Astrocyte (in vitro differentiated cells and primary cell): ENCODE results near the gene OR5L2. TPM values are rescaled to one million over a fixed set of nuclear protein-coding genes. Genes with fewer than 3 reads are reported as not detected.
"Not testable (repeated sequence)": the region's sequence is repeated elsewhere in the genome, so short reads cannot be mapped to it uniquely, and the experiment has no call there.

Source experiments
- DNase-seq: peaks from one replicate; pipeline ENCODE4 v3.0.0-alpha.2; 2010; ENCODE audit warnings: low read depth
- FAIRE-seq: peaks from 2 replicates; lab custom pipeline; 2011; peaks lifted over from hg19 to GRCh38; lab: Jason Lieb, UNC
- H2AFZ ChIP-seq: 2 replicates; pipeline ENCODE4 v1.6.0; 2012; ENCODE audit warnings: low read depth, low read length, inconsistent platforms
- H3K27ac ChIP-seq: 2 replicates; pipeline ENCODE4 v1.5.1; 2011; ENCODE audit warnings: low read depth, low read length, inconsistent platforms
- H3K27me3 ChIP-seq: 2 replicates; pipeline ENCODE4 v1.6.0; 2011; ENCODE audit warnings: low read length, inconsistent platforms; ENCODE audit not compliant: insufficient read depth
- H3K36me3 ChIP-seq: 2 replicates; pipeline ENCODE4 v1.5.1; 2011; ENCODE audit warnings: low read length, inconsistent platforms; ENCODE audit not compliant: insufficient read depth
- H3K4me1 ChIP-seq: 2 replicates; pipeline ENCODE4 v1.5.1; 2011; ENCODE audit warnings: low read length, inconsistent platforms; ENCODE audit not compliant: insufficient read depth
- H3K4me2 ChIP-seq: 2 replicates; pipeline ENCODE4 v1.6.0; 2012; ENCODE audit warnings: low read length, inconsistent platforms
- H3K4me3 ChIP-seq: 2 replicates; pipeline ENCODE4 v1.5.1; 2011; ENCODE audit warnings: low read depth, mild to moderate bottlenecking, low read length, inconsistent platforms; ENCODE audit not compliant: insufficient read depth
- H3K79me2 ChIP-seq: 2 replicates; pipeline ENCODE4 v1.6.0; 2012; ENCODE audit warnings: mild to moderate bottlenecking, low read length, inconsistent platforms; ENCODE audit not compliant: insufficient read depth
- H3K9ac ChIP-seq: 2 replicates; pipeline ENCODE4 v1.6.0; 2012; ENCODE audit warnings: mild to moderate bottlenecking, low read length, inconsistent platforms
- H3K9me3 ChIP-seq: 2 replicates; pipeline ENCODE4 v1.5.1; 2012; ENCODE audit warnings: low read depth, mild to moderate bottlenecking, low read length, inconsistent platforms; ENCODE audit not compliant: insufficient read depth
- H4K20me1 ChIP-seq: 2 replicates; pipeline ENCODE4 v1.6.0; 2012; ENCODE audit warnings: low read length, inconsistent platforms; ENCODE audit not compliant: insufficient read depth
- H3K27ac Mint-ChIP-seq: one replicate; pipeline ENCODE4 v1.8.0; 2021; ENCODE audit warnings: mild to moderate bottlenecking, mixed read lengths; ENCODE audit not compliant: unreplicated experiment
- H3K27me3 Mint-ChIP-seq: one replicate; pipeline ENCODE4 v1.8.0; 2021; ENCODE audit warnings: low read depth, mixed read lengths; ENCODE audit not compliant: unreplicated experiment
- H3K36me3 Mint-ChIP-seq: one replicate; pipeline ENCODE4 v1.8.0; 2021; ENCODE audit warnings: low read depth, mixed read lengths; ENCODE audit not compliant: unreplicated experiment
- H3K4me1 Mint-ChIP-seq: one replicate; pipeline ENCODE4 v1.8.0; 2021; ENCODE audit warnings: low read depth, mixed read lengths; ENCODE audit not compliant: unreplicated experiment
- H3K4me3 Mint-ChIP-seq: one replicate; pipeline ENCODE4 v1.8.0; 2021; ENCODE audit warnings: mild to moderate bottlenecking, moderate library complexity, mixed read lengths; ENCODE audit not compliant: unreplicated experiment
- H3K9me3 Mint-ChIP-seq: one replicate; pipeline ENCODE4 v1.8.0; 2021; ENCODE audit warnings: mild to moderate bottlenecking, mixed read lengths; ENCODE audit not compliant: unreplicated experiment
- CTCF ChIP-seq: IDR thresholded peaks from 2 replicates; pipeline ENCODE4 v1.5.1; 2011; ENCODE audit warnings: low read depth, mild to moderate bottlenecking, inconsistent platforms, low read length, moderate library complexity; ENCODE audit not compliant: insufficient read depth
- EZH2 ChIP-seq: IDR thresholded peaks from 2 replicates; pipeline ENCODE4 v1.6.1; 2012; ENCODE audit warnings: mild to moderate bottlenecking, low read length, inconsistent platforms; ENCODE audit not compliant: insufficient read depth
- total RNA-seq: library from RNA; stranded (reverse); gene quantifications from 2 replicates; pipeline ENCODE4 v1.2.1, GENCODE V29; 2021

The OR5L2 gene
- total RNA-seq, 1 donor from 2014 or later: not detected

- Histone ChIP-seq H3K4me2 (no peak overlapping the region), H3K36me3 (no peaks in the 10 kb centered on the region), H3K4me1 (no peaks in the 10 kb centered on the region), H3K27ac (no peak overlapping the region), H3K9ac (no peak overlapping the region), H2AFZ (no peak overlapping the region), H3K9me3 (no peaks in the 10 kb centered on the region), H4K20me1 (no peaks in the 10 kb centered on the region), H3K79me2 (no peaks in the 10 kb centered on the region), H3K27me3 (no peaks in the 10 kb centered on the region), H3K4me3 (no peak overlapping the region)
- FAIRE-seq (no peak), DNase-seq (no peak)
- TF ChIP-seq CTCF (no peak), EZH2 (no peak)
- H3K4me3 Mint-ChIP-seq: no peak overlapping the region
- H3K27me3 Mint-ChIP-seq: no peaks in the 10 kb centered on the region
- no peaks in the 10 kb centered on the region for H3K36me3 Mint-ChIP-seq
- H3K4me1 Mint-ChIP-seq: no peaks in the 10 kb centered on the region
- H3K9me3 Mint-ChIP-seq: no peaks in the 10 kb centered on the region
- H3K27ac Mint-ChIP-seq: no peak overlapping the region
Measured at GRCh38 chr11:55849037-55849436, 22.0 kb downstream of the OR5L2 start.

- Mint-ChIP-seq H3K4me1 (no peaks in the 10 kb centered on the region), H3K9me3 (no peaks in the 10 kb centered on the region), H3K36me3 (no peaks in the 10 kb centered on the region), H3K27me3 (no peaks in the 10 kb centered on the region), H3K4me3 (no peak overlapping the region), H3K27ac (no peak overlapping the region)
- Histone ChIP-seq H3K27me3 (no peaks in the 10 kb centered on the region), H3K9me3 (no peaks in the 10 kb centered on the region), H3K27ac (no peak overlapping the region), H3K4me3 (no peak overlapping the region), H3K4me2 (no peak overlapping the region), H3K4me1 (no peaks in the 10 kb centered on the region), H3K36me3 (no peaks in the 10 kb centered on the region), H3K9ac (no peak overlapping the region), H4K20me1 (no peaks in the 10 kb centered on the region), H2AFZ (no peak overlapping the region), H3K79me2 (no peaks in the 10 kb centered on the region)
- TF ChIP-seq EZH2: no peak
- FAIRE-seq (no peak), DNase-seq (no peak)
Measured at GRCh38 chr11:55852141-55852540, 25.1 kb downstream of the OR5L2 start.

GRCh38 chr11:55854704-55855103, 27.7 kb downstream of the OR5L2 start:
- H3K4me3 ChIP-seq: no peak overlapping the region
- no peaks in the 10 kb centered on the region for H3K79me2 ChIP-seq
- no peaks in the 10 kb centered on the region for H4K20me1 ChIP-seq
- H3K4me1 Mint-ChIP-seq: no peaks in the 10 kb centered on the region
- no peak overlapping the region for H2AFZ ChIP-seq
- DNase-seq: no peak
- H3K27ac ChIP-seq: no peak overlapping the region
- no peaks in the 10 kb centered on the region for H3K36me3 ChIP-seq
- TF ChIP-seq CTCF (no peak), EZH2 (no peak)
- no peaks in the 10 kb centered on the region for H3K9me3 ChIP-seq
- H3K4me2 ChIP-seq: no peak overlapping the region
- H3K27me3 ChIP-seq: no peaks in the 10 kb centered on the region
- no peaks in the 10 kb centered on the region for H3K27me3 Mint-ChIP-seq
- no peak overlapping the region for H3K4me3 Mint-ChIP-seq
- no peaks in the 10 kb centered on the region for H3K4me1 ChIP-seq
- no peak overlapping the region for H3K9ac ChIP-seq
- no peak for FAIRE-seq
- H3K27ac Mint-ChIP-seq: no peak overlapping the region
- H3K36me3 Mint-ChIP-seq: no peaks in the 10 kb centered on the region
- H3K9me3 Mint-ChIP-seq: no peaks in the 10 kb centered on the region

- H3K79me2 ChIP-seq, H3K4me2 ChIP-seq, H3K4me1 ChIP-seq, H3K36me3 ChIP-seq, H3K4me3 ChIP-seq, H3K27me3 ChIP-seq, DNase-seq, H3K4me3 Mint-ChIP-seq, H3K36me3 Mint-ChIP-seq, H3K9me3 ChIP-seq, FAIRE-seq, H3K4me1 Mint-ChIP-seq, H3K9ac ChIP-seq, H4K20me1 ChIP-seq, H3K27ac ChIP-seq, H3K27ac Mint-ChIP-seq, H2AFZ ChIP-seq, H3K27me3 Mint-ChIP-seq: not testable (repeated sequence)
- H3K9me3 Mint-ChIP-seq: peaks cover 11% of the 10 kb centered on the region
Measured at GRCh38 chr11:55867354-55867753, 40.3 kb downstream of the OR5L2 start.

GRCh38 chr11:55872731-55873130, 45.7 kb downstream of the OR5L2 start:
- H4K20me1 ChIP-seq, H3K27ac ChIP-seq, H3K4me3 ChIP-seq, H3K79me2 ChIP-seq, H3K4me2 ChIP-seq, H3K9me3 Mint-ChIP-seq, H3K4me1 ChIP-seq, H3K4me3 Mint-ChIP-seq, DNase-seq, FAIRE-seq, H2AFZ ChIP-seq, H3K36me3 ChIP-seq, H3K36me3 Mint-ChIP-seq, H3K9ac ChIP-seq, H3K4me1 Mint-ChIP-seq, H3K27me3 ChIP-seq, H3K27me3 Mint-ChIP-seq, H3K9me3 ChIP-seq: not testable (repeated sequence)
- peak overlapping the region; percentile 26 for H3K27ac Mint-ChIP-seq
